ENCODE data around the gene ENTPD5.
A peak's percentile ranks its signal among the peaks of the same experiment; 100 is the strongest.
"Not testable (repeated sequence)": the region's sequence is repeated elsewhere in the genome, so short reads cannot be mapped to it uniquely, and the experiment has no call there.

Gene ENTPD5

DNA sequence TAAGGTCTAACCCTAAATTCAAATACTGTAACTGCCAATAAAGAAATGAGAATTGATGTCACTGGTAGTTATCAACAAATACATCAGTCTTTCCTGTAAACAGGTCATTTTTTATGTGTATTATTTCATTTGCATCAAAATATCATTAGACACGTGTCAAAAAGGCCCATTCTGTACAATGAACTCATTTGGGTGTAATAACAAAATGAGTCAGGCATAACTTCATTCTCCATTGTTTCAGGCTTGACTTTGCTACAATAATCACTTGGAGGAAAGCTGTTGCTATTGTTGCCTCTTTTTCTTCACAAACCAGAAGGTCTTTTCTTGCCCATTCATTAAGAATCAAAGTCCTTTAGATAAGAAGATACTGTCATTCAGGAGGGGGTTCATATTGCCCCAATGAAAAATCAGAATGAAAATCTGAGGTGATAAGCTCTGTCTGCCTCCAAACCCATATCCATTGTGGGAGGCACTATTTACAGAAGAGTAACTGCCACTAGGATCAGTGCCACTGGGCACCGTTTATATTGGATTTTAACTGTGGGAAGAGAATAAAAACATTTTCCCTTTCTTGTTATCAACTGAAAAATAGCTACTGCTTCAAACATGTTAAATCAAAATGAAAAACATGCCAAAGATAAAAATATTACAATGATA is 10.1 kb downstream of the ENTPD5 start:
- FAIRE-seq (peak; percentile 44), DNase-seq (ENCODE audit: insufficient read length, low spot score) (no peak)

DNA sequence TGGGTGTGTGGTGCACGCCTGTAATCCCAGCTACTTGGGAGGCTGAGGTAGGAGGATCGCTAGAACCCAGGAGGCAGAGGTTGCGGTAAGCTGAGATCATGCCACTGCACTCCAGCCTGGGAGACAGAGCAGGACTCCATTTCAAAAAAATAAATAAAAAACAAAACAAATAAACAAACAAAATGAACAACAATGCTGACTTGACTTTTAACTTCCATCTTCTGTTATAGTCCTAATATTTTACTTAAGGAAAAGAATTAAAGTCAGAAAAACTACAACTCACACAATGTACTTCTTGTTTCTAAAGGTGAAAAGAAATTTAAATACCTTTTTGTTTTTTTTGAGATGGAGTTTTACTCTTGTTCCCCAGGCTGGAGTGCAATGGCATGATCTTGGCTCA is 13.4 kb downstream of the ENTPD5 start:
- not testable (repeated sequence) for FAIRE-seq; DNase-seq (ENCODE audit: insufficient read length, low spot score)

DNA sequence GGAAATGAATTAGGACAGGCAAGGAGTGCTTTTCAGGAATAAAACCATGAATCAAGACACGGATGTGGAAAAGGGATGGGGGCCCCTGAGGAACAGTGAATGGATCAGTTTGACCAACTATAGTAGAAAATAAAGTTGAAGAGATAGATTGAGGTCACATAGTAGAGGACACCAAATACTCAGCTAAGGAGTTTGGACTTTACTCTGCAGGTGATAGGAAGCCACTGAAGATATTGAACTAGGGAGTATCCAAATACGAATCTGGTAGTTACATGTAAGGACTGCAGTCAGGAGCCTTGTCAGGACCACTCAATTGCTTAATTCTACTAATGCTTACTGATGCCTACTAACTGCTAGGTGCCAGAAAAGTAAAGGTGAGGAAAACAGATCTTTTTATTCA is 20.4 kb downstream of the ENTPD5 start:
- DNase-seq (ENCODE audit: insufficient read length, low spot score) (no peak), FAIRE-seq (peak; percentile 49)

DNA sequence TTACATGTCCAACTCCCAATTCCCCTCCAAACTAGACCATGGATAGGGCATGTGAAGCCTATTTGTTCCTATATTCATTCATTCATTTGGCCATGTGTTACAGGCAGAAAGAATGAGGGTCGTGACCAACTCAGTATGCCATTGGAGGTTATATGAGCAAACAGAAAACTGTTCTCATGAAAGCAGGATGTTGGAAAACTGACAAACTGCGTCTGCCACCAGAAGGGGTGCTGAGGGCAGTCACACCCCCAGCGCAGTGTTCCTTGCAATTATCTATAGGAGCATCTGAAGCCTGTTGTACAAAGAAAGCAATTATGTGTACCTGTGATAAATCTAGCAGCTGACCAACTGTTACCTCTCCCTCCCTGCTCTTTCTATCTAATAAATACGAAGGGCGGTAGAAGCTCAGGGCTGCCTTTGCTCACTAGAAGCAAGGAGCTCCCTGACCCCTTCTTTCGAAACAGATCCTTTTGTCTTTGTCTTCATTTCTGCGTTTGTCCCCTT is 21.1 kb downstream of the ENTPD5 start:
- FAIRE-seq = peak; percentile 91
- no peak for DNase-seq (ENCODE audit: insufficient read length, low spot score)

DNA sequence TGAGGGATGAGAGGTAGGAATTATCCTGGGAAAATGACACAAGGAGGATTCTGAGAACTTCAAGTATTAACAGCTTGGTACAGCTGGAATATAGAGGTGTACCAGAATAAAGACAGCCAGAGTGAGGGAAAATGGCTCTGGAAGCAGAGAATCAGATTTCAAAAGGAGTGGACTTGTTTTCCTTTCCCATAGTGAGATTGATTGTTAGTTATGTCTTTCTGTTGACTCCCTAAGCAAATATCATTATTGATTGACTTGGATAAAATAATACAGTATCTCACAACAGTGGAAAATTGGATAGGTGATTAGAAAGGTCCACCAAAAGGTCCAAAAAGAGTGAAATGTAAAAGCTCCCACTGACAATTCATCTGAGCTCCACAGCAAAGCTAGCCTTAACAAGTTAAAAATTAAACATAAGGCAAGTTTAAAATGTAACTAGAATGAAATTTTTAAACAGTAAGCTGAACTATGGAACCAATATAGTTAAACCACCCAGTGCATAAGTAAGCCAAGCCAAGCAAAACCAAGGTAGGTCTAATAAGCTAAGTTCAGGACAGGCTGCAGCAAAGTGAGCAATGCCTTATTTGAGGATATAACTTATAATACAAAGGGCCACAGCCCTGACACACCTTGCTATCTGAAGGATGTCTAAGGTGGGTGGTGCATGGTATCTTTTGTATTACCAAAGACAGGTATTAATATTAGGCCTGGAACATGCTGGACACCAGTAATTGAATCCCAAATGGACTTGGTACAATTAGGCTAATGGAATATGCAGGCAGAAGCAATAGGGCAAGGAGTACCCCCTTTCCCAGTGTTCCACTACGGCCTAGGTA is 21.8 kb downstream of the ENTPD5 start:
- DNase-seq (ENCODE audit: insufficient read length, low spot score) (no peak), FAIRE-seq (no peak)

DNA sequence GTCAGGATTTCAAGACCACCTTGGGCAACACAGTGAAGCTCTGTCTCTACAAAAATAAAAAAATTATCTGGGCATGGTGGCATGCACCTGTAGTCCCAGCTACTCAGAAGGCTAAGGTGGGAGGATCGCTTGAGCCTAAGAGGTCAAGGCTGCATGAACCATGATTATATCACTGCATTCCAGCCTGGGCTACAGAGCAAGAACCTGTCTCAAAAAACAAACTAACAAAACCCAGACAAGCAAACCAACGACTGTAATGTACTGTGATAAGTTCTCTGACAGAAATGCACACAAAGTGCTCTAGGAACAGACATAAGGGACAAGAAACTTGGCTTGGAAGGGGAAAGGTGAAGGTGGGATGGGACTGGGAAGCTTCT is 22.4 kb downstream of the ENTPD5 start:
- FAIRE-seq (peak; percentile 73), DNase-seq (ENCODE audit: insufficient read length, low spot score) (no peak)

DNA sequence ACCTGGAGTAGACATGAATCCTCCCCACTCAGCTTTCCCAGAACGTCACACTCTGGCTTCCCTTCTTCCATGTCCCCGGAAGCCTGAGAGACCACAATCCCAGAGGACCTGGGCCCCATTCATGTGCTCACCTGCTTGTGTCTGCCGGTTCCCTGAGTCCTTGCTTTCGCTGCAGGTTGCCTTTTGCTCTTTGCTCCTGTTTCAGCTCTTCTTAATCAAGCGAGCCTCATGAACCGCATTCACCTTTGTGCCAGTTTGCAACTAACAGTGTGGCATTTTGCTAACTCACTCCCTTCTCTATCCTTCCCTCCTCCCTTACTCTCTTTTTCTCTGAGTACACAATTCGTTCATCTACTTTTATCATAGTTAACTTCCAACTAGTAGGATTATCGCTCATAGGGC is 23.1 kb downstream of the ENTPD5 start:
- FAIRE-seq (peak; percentile 69), DNase-seq (ENCODE audit: insufficient read length, low spot score) (no peak)

DNA sequence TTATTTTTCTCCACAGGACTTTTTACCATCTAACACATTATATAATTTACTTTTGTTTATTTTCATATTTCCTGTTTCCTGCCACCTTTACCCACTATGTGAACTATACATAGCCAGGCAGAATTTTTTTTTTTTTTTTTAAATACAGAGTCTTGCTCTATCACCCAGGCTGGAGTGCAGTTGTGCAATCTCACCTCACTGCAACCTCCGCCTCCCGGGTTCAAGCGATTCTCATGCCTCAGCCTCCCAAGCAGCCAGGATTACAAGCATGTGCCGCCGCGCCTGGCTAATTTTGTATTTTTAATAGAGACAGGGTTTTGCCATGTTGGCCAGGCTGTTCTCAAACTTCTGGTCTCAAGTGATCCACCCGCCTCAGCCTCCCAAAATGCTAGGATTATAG is 24.2 kb downstream of the ENTPD5 start:
- not testable (repeated sequence) for FAIRE-seq; DNase-seq (ENCODE audit: insufficient read length, low spot score)

DNA sequence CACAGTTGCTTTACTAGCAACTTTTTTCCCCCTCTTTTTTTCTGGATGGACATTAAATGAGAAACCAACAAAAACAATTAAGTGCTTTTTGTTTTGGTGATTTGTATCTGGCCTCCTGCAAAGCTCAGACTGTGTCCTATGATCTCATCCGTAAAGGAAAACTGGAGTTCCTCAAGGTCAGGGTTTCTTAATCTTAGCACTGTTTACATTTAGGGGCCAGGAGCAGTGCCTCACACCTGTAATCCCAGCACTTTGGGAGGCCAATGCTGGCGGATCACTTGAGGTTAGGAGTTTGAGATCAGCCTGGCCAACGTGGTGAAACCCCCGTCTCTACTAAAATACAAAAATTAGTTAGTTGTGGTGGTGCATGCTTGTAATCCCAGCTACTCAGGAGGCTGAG is 28.0 kb downstream of the ENTPD5 start:
- no peak for FAIRE-seq
- no peak for DNase-seq (ENCODE audit: insufficient read length, low spot score)

DNA sequence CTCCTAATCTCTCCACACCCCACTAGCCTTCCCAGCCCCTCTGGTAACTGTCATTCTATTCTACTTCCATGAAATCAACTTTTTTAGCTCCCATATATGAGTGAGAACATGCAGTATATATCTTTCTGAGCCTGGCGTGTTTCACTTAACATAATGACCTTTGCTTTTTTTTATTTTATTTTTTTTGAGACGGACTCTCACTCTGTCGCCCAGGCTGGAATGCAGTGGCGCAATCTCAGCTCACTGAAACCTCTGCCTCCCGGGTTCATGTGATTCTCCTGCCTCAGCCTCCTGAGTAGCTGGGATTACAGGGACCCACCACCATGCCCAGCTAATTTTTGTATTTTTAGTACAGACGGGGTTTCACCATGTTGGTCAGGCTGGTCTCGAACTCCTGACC is 30.4 kb downstream of the ENTPD5 start:
- FAIRE-seq; DNase-seq (ENCODE audit: insufficient read length, low spot score): not testable (repeated sequence)

DNA sequence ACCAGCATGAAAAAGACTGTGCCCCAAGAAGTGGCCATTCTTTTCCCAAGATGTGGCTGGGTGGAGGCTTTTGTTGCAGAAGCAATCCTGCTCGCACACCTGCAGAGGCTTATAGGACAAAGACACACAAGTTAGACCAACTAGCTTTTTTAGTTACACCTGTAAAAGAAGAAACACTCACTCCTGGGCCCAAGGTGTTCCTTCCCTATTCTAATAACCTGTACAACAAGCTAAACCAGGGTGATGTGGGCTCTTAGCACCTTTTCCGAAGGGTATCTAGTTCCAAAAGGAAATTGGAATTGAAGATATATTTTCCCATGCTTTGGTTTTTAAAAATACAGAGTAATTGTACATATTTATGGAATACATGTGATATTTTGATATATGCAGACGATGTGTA is 31.0 kb downstream of the ENTPD5 start:
- FAIRE-seq = no peak
- DNase-seq (ENCODE audit: insufficient read length, low spot score) = no peak

DNA sequence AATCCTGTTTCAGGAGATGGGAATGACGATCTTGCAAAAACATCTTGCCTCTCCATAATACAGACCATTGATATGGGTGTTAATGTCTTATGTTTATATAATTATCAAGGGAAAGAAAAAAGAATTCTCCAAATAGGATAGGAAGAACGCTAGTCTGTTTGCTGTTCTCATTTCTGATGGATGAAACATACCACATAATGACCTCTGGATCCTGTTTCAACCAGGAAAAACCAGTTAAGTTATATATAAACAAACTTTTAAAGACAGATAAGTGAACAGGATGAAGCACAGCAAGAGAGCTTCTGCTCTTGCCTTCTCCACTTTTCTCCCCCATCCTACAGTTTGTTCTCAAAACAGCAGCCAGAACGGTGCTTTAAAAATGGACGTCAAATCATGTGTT is 41.2 kb downstream of the ENTPD5 start:
- FAIRE-seq (no peak), DNase-seq (ENCODE audit: insufficient read length, low spot score) (no peak)

DNA sequence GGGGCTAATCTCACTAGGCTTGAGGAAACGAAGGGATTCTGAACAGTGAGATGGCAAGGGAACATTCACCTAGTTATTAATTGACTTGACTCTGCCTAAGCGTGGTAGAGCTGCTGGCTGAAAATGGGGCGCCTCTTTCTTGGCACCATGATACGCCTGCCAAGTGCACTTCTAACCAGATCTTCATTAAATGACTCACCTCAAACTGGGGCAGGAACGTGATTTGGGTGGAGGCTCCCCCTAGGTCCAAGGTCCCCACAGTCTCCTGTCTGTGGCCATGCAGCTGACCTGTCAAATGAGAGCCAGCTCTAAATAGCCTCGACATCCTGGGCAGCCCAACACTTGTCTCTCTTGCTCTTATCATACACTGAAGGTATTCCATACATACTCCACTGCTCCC is 43.0 kb downstream of the ENTPD5 start:
- FAIRE-seq (peak; percentile 20), DNase-seq (ENCODE audit: insufficient read length, low spot score) (no peak)

DNA sequence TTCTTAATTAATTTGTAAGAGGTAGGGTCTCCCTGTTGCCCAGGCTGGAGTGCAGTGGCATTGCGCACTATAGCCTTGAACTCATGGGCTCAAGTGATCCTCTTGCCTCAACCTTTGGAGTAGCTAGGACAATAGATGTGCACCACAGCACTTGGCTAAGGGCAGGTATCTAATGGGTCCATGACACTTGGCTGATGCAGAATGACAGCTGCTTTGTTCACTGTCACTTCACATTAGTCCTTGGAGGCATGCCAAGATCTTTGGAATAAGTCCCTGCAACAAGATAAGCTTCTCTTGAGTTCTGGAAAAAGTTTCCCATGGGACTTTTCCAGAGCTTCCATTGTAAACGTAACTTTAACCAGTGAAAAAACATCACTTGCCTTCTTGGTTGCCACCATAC is 45.6 kb downstream of the ENTPD5 start:
- DNase-seq (ENCODE audit: insufficient read length, low spot score) = no peak
- FAIRE-seq = peak; percentile 90

DNA sequence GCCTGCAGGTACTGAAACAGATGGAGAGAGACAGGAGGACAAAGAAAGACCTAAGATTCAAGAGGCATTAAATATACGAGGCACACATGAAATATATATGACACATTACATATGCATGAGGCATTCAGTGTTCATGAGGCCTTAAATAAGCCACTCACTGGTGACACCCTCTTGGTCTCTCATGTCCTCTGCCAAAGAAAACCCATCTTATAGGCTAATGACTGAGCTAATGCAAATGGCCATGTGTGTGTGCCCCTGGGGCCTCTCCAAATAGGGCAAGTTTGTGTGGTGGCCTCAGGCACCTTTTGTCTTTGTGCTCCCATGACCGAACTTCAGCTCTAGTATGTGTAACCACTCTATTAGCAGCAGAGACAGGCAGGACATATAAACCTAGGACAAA is 50.2 kb downstream of the ENTPD5 start:
- peak; percentile 23 for FAIRE-seq
- no peak for DNase-seq (ENCODE audit: insufficient read length, low spot score)

DNA sequence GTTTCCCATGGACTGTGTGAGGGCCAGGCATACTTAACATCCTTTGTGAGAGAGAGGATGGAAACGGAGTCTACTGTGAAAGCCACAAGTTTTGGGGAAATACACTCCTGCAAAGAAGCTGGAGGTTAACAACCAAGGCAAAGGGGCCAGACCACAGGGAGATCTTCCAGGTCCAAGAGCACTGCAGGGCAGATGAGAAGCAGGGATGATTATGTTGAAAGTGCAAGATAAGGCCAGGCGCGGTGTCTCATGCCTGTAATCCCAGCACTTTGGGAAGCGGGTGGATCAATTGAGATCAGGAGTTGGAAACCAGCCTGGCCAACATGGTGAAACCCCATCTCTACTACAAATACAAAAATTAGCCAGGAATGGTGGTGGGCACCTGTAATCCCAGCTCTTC is 53.9 kb downstream of the ENTPD5 start:
- FAIRE-seq = no peak
- no peak for DNase-seq (ENCODE audit: insufficient read length, low spot score)

DNA sequence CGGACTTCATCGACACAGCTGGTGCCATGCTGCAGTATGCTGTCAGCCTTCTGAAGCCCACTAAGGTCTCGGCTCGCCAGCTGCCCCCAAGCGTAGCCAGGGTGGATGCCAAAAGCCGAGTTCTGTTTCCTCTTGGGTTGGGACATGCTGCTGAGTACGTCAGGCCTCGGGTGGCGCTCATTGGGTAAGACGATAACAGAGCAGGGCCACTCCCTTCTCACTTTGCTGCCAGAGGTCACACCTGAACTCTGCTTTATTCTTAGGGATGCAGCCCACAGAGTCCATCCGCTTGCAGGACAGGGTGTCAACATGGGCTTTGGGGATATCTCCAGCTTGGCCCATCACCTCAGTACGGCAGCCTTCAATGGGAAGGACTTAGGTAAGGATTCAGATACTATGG is 57.9 kb downstream of the ENTPD5 start:
- FAIRE-seq (peak; percentile 74), DNase-seq (ENCODE audit: insufficient read length, low spot score) (no peak)

DNA sequence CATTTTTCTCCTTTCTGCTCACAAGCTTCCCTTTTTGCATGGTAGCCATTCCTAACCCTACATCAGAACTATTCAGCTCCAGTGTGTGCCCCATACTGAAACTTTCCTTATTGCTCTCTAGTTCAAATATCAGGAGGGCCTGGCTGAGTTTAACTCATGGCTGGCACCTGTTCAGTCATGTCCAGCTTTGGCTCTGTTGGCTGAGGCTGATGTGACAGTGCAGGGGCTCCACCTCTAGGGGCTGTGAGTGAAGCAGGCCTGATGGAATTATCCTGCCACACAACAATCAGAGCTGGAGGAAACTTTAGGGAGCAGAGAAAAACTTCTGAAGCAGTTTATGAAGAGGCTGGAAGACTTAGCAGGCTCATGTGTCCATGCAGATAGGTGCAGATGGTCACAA is 60.5 kb downstream of the ENTPD5 start:
- no peak for DNase-seq (ENCODE audit: insufficient read length, low spot score)
- FAIRE-seq = peak; percentile 63

DNA sequence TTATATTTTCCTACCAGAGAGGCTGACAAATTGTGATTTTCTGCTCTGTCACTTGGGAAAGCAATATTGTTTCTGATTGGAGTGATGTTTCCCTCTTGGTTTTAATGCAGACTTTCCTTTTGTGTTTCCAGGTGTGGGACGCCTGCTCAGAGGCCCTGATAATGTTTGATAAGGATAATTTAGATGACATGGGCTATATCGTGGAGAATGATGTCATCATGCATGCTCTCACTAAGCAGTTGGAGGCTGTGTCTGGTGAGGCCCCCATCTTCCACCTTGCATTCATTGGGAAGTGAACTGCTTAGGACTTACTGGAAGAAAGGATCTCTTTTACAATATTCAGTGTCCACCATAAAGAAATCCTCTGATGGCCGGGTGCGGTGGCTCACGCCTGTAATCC is 63.4 kb downstream of the ENTPD5 start:
- DNase-seq (ENCODE audit: insufficient read length, low spot score) = no peak
- FAIRE-seq = no peak

DNA sequence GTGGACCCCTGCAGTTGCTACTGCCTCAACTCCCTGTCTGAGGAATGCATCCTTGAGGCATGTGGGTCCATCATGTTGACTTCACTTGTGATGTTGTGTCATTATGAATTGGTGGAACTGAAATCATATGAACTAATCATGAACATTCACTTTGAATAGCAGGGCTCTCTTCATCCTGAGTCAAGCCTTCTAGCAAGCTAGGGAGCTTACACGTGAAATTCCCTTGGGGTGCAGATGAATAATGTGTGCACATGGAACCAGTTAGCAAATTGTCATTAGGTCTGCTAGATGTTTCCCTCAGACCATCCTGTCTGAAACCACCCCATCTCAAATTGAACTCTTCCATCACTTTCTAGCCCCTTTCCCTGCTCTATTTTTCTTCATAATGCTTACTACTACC is 65.4 kb downstream of the ENTPD5 start:
- FAIRE-seq (peak; percentile 89), DNase-seq (ENCODE audit: insufficient read length, low spot score) (no peak)

DNA sequence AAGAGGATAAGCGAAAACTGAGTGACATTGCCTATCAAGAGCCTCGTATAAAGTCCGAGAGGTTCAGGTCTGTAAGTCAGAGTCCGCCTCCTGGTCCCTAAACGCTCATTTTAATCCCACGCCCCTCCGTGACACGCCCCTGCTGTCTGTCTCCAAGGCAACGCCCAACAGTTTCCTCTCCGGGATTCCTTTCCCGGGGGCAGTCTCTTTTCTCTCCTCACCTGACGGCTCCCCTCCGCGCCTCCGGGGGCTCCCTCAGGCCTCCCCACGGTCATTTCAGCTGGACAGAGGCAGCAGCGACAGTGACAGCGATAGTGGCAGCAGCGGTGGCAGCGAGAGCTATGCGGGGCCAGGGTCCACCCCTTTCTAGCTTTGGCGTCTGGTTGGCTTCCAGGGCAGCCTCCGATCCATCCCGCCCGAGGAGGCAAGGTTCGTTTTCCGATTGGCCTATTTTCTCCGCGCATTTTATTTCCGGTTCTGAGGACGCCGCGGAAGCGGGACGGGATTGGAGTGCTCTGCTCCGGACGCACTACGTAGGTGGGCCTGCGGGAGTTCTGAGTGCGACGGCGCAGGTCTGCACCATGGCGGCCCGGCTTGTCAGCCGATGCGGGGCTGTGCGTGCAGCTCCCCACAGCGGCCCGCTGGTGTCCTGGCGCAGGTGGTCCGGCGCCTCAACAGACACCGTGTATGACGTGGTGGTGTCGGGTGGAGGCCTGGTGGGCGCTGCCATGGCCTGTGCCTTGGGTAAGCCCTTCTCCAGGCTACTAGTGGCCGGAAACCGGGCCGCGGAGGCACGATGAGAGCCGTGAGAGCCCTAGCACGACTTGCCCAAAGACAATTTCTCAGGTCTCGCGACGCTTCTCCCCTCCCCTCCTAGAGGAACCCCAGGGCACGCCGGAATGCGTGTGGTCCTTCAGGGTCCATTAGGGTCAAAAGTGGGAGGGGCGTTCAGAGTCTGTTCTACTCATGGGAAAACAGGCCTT is 69.0 kb downstream of the ENTPD5 start, which contains the start of the genes COQ6 and FAM161B:
Gene COQ6 (plus strand): TSS at position 551 of the 983 bp plus-strand sequence. CDS start 31 bp downstream, at position 582.
Gene FAM161B (minus strand): TSS at position 343 of the 983 bp plus-strand sequence. CDS start 68 bp downstream, at position 275.
- FAIRE-seq = peak; percentile 99
- peak; percentile 99 for DNase-seq (ENCODE audit: insufficient read length, low spot score)
